NCI-H748 (cell line): ENCODE data around the gene SEMA4D.

Experiments used
- DNase-seq: peaks from one replicate; lab custom pipeline; 2025; ENCODE audit not compliant: unreplicated experiment; lab: John Stamatoyannopoulos, UW

The SEMA4D gene

DNA sequence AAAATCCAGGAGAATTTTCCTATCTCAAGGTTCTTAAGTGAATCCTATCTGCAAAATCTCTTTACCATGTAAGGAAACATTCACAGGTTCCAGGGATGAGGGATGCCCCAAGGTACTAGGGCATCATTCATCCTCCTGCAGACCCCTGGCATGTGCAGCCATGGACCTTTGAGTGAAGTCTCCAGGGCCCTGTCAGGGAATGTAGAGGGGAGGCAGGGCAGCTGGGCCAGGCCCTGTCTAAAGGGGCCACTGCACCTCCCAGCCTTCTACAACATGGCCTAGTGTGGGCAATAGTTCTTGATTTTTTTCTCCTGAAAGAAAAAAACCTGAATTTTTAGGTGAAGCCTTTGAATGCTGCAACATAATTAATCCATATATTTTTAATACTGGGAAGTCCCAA, 63.3 kb downstream of the SEMA4D start:
- no peak for DNase-seq

DNA sequence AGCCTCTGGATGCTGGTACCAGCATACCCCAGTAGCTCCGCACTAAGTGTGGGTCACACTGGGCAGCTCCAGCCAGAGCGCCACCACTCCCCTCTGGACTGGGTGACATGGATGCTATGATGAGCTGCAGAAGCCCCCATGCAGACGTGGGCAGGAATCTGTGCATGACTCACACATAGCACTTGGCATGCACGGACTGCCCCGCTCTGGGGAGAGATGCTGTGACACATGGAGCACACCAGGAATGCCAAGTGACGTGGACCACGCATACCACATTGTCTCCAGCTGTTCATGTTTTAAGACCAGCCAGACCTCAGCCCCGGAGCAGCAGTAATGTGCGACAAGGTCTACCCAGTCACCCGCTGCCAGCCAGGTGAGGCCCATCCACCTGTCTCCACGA, 64.1 kb downstream of the SEMA4D start:
- no peak for DNase-seq

DNA sequence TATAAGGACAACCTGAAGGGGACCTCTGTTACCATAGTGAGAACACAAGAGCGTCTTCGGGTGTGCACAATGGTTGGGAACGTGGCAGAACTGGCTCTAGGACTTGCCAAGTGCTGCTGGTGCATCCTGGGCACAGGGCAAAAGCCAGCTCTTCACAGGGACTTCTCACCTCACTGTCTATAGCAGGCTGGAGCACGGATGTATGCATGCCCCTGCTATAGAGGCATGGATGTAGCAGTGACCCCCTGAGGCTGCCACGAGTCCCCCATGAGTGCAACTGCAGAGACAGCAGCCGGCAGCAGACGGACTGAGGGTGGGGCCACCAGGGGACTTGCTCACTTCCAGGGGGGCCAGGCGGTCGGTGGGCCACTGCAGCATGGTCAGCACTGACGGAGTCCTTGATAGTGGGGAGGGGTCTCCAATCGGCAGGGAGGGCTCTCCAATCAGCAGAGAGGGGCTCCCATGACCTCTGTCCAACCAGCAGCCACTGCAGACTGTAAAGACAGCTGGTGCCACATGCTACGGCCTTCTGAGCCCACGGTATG, 64.9 kb downstream of the SEMA4D start:
- no peak for DNase-seq

DNA sequence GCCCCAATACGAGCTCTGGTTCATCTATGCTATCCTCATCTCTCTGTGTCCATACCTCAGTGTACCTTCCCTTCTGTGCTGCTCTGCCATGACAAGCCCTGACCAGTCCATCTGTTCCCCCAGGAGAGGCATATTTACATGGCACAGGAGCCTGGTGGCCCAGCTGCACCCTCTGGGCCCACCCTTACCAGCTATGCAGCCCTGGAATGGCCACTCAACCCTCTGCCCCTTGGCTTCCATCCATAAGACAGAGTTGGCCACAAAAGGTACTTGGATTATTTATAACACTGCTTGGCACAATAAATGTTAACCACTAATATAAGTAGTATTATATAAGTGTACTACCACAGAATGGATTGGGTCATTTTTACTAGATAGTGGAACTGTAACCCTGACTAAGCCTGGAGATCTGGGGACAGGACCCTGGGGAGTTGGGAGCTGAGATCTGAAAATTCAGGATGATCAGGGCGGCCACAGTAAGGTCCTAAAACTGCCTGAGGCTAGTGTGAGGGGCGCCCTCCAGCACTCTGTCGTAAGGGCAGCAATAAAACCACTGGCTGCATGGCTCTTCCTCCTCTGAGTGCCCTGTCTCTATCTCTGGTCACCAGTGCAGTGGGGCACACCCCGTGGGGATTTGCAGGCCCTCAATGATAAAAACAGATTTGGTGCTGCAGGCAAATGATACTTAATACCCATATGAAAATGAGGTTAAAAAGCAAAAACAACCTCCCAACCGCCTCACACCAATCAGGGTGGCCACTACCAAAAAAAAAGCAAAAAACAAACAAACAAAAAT, 65.8 kb downstream of the SEMA4D start:
- DNase-seq = no peak

DNA sequence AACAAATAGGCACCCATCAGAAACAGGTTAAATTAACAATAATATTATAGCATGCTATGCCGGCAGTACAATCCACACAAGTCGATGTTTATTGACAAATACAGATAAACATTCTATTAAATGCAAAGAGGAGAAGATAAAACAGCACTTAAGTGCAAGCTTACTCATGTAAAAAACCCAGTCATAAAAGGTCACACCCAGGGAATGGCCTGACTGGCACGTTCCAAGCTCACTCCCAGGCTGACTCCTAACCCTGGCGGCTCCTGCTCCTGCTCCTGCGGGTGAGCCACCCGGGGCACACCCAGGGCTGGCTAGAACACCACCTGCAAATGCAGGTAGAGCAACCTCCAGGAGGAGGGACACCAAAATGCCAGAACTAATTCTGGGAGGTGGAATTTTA, 66.9 kb downstream of the SEMA4D start:
- no peak for DNase-seq

DNA sequence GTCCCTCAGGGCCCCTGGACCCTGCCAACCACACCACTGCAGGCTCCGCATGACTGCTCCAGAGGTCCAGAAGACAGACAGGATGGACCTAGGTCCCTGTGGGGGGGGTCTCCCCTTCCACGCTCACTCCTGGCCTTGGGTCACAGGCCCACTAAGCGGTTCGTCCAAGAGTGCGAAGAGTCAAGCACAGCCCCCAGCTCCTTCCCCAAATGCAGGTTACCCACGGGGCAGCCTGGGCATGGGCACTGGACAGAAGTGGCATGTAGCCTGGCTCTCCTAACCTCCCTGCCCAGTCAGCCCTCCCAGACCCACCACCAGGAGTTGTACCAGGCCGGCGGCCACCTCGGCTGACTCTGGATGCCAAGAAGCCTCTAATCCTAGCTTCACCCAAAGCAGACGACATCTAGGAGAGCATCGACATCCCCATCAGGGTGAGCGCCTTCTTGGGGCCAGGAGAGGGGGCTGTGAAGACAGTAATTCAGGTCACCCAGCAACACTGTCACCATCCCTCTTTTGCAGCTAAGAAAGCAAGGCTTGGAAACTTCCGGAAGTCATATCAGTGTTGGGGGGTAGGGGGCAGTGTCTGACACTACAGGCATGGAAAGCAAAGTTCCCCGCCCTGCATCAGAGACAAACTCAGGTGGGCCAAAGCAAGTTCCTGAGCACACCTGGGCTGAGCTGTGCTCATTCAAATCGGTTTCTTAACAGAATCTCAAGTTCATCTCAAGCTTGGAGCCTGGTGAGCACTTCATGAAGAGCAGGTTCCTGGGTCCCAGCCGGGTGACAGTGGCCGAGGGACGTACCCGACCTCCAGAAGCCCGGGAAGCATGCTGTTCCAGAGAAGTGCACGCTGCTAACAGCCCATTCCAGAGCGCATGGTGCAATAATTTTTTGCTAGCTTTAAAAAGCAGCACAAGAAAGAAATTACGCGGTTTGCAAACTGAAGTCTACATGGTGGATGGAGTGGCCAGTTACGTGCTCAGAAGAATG, 68.7 kb downstream of the SEMA4D start:
- DNase-seq = no peak

DNA sequence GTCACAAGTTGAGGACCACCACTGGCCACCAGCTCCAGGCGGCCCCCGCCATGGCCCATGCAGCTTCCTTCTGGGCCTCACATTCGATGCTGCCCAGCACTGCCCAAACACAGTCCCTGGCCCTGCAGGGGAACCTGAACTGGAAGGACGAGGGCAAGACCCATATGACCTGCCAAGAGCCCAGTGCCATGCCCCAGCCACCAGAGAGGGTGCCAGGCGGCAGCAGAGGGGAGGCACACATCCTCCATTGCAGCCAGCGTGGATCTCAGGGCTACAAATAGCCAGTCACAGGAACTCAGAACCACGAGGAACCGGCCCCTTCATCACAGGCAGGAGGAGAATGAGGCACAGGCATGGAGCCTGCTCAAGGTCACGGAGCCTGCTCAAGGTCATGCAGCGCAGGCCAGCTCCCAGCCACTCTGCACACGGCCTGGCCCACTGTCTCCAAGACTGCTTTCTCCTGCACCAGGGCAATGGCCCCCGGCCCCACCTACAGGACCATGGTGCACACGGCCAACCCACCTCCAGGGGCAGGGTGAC, 69.6 kb downstream of the SEMA4D start:
- DNase-seq = no peak

DNA sequence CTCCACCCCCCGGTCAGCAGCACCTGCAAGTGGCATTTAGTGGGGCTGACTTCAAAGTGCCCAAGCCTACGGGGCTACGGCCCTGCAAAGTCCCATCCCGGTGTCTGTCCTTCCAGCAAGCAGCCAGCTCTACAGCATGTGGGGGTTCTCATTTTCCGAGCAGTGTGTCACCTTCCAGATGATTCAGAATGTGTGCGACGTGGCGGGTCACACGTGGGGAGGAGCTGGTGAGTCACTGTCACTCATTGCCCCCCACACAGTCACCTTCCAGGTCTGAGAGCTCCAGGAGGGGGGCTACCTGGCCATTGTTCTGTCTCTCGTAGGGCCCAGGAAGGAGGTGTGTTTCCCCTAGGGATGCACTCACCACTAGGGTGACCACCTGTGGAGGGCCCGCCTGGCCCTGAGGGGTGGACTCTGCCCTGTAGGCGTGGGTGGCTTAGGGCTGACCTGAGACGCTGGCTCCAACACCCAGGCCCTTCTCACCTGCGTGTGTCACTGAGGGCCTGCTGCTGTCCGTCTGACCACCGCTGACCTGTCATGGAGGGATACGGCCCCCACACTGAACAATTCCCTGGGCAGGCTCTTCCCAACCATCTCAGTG, 70.2 kb downstream of the SEMA4D start:
- no peak for DNase-seq

DNA sequence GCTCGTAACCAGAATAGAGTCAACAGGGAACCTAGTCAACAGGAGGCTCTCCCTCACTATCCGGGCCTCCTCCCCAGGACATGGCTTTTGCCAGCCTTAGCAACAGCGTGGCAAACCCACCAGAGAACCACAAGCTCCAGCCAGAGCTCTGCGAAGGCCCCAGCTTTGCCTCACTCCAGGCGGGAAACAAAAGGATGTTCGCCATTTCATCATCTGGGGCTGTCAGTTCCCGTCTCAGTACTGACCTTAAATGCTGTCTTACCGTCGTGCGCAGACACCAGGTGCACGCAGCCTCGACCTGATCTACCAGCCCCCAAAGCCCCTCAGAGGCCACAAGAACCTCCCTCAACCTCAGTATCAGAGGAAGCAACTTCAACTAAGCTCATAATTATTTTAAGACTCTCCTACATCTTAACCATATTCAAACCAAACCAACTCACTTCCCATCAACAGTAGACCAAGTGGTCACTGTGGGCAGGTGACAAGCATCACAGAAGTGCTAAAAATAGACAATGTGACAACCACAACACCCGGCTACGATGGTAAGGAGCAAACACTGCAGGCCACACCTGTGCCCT, 71.4 kb downstream of the SEMA4D start:
- DNase-seq = no peak

DNA sequence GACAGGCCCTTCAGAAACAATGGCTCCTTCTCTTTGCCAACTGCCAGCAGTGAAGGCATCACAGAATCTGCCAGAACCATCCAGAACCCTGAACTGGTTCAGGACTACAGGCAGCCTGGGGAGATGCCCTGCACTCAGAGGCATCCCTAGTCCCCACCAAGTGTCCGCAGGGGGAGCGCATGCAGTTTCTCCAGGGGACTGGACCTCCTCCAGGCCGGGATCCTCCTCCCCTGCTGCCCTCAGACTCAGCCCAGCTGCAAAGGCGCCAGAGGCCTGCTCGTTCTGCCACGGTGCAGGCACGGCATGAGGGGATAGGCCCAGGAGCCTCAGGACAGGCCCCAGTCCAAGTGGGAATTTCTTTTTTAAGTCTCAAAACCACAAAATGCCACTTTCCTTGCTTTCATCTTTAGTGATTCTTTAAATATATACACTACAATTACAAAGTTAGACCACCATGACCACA, 72.0 kb downstream of the SEMA4D start:
- DNase-seq = no peak

DNA sequence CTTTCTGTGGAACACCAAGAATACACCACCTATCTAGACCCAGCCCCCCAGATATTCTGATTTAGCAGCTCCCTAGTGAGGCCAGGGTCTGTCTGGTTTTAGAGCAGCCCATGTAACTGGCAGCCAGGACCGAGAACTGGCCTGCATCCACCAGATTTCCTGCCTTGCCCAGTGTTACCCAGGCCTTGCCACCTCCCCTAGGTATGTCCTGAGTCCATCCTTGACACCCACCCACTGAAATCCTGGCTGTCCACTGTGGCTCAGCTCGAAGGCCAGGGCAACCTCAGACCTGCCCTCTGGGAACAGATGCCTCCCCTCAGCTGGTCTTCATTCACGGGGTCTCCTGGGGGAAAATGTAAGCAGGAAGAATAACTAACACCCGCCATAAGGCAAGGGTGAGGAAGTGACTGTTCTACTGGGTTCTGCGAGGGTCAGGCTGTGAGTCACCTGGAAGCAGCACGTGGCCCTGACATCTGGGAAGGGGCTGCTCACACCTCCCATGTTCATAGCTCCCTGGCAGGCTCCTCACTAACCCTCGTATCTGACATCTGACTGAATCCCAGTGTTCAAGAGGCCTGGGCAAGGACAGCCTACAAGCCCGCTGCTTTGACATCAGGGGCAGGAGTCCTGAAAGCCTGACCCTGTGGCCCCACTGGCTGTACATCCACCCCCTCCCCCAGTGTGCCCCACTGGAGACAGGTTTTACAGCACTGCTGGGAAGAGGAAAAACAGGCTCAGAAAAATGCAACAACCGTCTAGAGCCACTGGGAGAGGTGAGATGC, 72.7 kb downstream of the SEMA4D start:
- no peak for DNase-seq

DNA sequence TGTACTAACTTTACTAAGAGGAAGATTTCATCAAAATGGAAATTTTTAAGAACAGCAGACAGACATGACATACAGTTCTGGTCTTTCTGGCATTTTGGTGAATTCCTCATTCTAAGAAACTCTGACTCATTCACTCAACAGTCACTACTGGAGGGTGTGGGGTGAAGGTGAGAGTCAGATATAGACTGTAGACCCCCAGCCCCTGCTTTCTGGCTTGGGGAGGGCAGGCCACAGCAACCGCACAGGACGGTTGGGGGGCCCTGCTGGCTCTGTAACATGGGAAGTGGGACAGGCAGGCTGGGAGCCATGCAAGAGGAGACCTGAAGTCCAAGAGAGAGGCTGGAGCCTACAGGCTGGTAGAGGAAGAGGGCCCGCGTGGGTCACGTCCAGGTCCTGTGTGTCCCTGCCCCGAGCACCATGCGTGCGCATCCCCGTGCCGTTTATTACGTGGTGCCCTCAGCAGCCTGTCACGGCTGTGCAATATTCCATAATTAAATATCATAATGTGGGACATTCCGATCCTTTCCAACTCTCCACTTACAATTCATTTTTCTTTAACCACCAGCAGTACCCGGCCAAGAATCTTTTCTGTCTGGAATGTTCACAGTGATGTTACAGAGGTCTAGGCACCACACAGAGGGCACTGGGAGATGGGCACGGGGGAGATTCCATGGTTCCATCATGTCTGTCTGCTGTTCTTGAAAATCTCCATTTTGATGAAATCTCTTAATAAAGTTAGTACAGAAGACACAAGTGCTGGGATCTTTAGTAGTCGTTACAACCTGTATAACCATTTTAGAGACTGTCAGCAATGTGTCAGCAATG, 75.5 kb downstream of the SEMA4D start:
- DNase-seq = no peak

DNA sequence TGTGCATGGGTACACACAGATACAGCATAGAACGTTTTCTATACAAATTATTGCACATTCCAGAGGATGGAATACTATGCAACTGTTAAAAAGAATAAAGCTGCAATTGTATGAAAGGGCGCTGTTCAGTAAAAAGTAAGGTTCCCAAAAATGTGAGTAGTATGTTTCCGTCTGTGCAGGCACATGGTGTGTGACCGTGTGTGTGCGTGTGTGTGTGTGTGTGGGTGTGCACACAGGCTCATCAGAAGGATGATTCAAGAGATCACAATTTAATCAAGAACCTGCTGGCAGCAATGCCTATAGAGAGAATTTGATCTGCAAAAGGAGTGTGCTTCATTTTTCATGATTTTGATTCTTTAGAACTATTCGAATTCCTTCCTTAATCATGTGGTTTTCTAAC, 76.3 kb downstream of the SEMA4D start:
- DNase-seq = no peak

DNA sequence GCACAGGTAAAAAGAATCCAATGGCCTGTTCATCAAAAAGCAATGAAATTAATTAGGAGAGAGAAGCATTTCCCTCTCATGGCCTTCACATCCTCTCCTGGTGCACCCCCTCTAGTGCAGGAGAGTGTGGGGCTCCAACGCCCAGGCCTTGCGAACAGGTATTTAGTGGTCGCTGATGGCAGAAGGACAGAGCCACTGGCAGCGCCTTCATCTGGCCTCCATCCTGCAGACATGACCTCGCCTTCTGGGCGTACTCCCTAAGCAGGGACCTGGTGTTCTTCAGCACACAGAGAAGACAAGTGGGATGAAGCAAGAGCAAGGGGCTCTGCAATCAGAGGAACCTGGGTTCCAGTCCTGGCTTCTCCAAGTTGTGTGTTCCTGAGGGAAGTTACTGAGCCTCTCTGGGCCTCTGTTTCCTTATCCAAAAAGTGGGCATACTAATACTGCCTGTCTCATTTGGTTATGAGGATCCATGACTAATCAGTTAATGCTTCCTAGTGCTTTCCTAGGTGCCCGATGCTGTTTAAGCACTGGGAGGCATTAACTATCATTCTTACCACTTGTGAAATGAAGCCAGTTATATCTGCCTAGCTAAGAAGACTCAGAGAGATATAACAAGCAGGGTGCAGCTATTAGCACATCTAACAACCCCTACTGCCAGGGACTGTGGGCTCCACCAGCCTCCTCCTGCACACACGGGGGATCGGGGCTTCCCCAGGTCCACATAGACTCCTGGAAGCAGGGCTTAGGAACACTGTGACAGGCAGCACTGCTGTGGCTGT, 77.3 kb downstream of the SEMA4D start:
- DNase-seq = no peak

DNA sequence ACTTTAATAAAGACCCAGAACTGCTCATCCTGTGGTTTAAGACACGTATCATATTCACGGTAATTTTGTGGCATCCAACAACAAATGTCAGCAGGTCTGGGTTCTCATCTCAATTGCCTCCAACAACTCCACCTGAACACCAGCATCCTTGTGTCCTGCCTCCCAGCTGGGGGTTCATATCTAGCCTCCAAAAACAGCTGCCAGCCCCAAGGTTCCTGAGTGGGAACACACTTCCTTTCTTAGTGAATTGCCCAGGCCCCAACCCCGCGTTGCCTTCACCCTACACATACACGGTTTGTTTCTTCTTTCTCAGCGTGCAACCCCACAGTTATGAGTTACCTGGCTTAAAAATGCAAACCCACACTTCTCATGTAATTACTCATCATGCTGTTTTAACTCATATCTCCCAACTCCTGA, 77.9 kb downstream of the SEMA4D start:
- DNase-seq = no peak

DNA sequence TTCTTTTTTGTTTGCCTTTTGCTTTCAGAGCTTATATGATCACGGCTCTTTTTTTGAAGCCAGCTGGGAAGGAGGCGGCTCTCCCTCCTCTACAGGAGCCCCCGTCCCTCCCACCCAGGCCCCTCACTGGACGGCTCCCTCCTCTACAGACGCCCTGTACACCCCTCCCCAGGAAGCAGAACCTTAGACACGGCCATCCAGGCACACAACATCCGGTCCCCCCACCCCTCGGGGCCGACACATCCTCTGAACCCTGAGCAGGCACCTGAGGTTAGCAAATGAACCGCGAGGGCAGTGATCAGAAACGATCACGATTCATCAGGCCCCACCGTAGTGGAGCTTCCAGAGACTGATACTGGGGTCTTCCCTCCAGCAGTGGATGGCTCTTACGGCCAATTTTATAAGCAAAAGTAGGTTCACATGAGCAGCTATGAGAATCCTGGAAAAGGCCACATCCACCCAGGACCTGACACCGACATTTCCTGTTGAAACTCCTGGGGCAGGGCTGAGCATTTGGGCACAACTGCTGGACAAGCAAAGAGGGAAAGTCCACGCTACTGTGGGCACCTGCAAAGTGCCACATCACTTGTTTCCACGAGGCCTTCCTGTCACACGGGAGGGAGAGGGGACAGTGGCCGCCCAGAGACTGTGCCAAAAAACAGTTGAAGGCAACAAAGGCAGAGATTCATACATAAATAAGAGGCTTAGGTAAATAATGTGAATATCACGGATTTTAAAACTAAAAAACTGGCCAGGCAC, 78.9 kb downstream of the SEMA4D start:
- no peak for DNase-seq

DNA sequence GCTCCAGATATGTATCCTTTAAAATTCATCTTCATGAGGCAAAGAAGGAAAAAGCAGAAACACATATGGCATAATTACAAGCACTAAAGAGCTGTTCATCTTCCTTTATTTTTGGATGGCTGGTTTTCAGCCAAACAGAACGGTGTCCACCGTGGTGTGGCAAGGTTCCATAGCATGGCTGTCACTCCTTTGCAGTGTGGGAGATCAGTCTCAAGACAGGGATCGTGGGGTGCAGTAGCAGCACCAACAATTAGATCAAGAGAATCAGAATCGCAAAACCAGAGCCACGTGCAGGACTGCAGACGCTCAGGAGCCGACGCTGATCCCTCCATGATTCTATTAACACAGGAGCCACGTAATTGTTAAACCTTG, 79.5 kb downstream of the SEMA4D start:
- no peak for DNase-seq
